ENCODE measurements around the gene HSPB1. TPM values are rescaled to one million over a fixed set of nuclear protein-coding genes. Genes with fewer than 3 reads are reported as not detected.

HSPB1 gene
- total RNA-seq, 1 donor, result 72.7 TPM

- H2AFZ ChIP-seq (ENCODE audit: low read length), result no peak overlapping the region
- peak overlapping the region; percentile 74 for H3K27ac ChIP-seq (ENCODE audit: low read depth, low read length)
- H3K9me3 ChIP-seq (ENCODE audit: low read depth, low read length), result no peaks in the 10 kb centered on the region
Observed at GRCh38 chr7:76318488-76319353, 16.2 kb downstream of the HSPB1 start.

DNA sequence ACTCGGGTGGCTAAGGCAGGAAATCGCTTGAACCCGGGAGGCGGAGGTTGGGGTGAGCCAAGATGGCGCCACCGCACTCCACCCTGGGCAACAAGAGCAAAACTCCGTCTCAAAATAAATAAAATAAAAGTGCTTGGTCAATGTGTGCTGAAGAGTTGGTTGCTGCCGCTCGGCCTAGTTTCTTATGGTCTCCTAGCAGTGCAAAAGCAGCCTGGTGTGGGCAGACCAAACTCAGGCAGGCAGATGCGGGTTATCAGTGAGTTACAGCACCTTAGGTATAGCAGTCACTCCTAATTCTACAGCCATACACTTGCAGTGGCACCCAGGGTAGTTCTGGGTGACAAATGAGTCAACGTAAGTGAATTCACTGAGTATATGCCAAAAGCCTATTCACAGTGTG lies 22.6 kb downstream of the HSPB1 start:
- peaks cover 29% of the 10 kb centered on the region for H3K4me1 ChIP-seq (ENCODE audit: insufficient read depth, low read length)
- no peak overlapping the region for H2AFZ ChIP-seq (ENCODE audit: low read length)
- H3K36me3 ChIP-seq (ENCODE audit: insufficient read depth, low read length), result peaks cover 60% of the 10 kb centered on the region
- no peaks in the 10 kb centered on the region for H3K9me3 ChIP-seq (ENCODE audit: low read depth, low read length)
- TF ChIP-seq, protein P1, sequence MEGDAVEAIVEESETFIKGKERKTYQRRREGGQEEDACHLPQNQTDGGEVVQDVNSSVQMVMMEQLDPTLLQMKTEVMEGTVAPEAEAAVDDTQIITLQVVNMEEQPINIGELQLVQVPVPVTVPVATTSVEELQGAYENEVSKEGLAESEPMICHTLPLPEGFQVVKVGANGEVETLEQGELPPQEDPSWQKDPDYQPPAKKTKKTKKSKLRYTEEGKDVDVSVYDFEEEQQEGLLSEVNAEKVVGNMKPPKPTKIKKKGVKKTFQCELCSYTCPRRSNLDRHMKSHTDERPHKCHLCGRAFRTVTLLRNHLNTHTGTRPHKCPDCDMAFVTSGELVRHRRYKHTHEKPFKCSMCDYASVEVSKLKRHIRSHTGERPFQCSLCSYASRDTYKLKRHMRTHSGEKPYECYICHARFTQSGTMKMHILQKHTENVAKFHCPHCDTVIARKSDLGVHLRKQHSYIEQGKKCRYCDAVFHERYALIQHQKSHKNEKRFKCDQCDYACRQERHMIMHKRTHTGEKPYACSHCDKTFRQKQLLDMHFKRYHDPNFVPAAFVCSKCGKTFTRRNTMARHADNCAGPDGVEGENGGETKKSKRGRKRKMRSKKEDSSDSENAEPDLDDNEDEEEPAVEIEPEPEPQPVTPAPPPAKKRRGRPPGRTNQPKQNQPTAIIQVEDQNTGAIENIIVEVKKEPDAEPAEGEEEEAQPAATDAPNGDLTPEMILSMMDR (IDR thresholded peaks at IDR 0.05; ENCODE audit: extremely low read depth, low read depth, low read length), result no peak
- H4K20me1 ChIP-seq (ENCODE audit: insufficient read depth, low read length), result peaks cover 65% of the 10 kb centered on the region
- no peak for DNase-seq (ENCODE audit: insufficient read length, low spot score, missing footprints)
- H3K79me2 ChIP-seq (ENCODE audit: insufficient read depth, low read length), result peaks cover 79% of the 10 kb centered on the region
- peak overlapping the region; percentile 18 for H3K27ac ChIP-seq (ENCODE audit: low read depth, low read length)
- H3K27me3 ChIP-seq (ENCODE audit: insufficient read depth, low read length), result no peaks in the 10 kb centered on the region
- no peak overlapping the region for H3K4me3 ChIP-seq (ENCODE audit: insufficient read depth, low read length)
- no peak overlapping the region for H3K4me2 ChIP-seq (ENCODE audit: insufficient read depth, low read length)

More at GRCh38 chr7:76318488-76319353, 16.2 kb downstream of the HSPB1 start:
- Histone ChIP-seq H3K4me3 (ENCODE audit: insufficient read depth, low read length) (peak overlapping the region; percentile 85), H4K20me1 (ENCODE audit: insufficient read depth, low read length) (peaks cover 20% of the 10 kb centered on the region), H3K79me2 (ENCODE audit: insufficient read depth, low read length) (peaks cover 22% of the 10 kb centered on the region), H3K4me1 (ENCODE audit: insufficient read depth, low read length) (peaks cover 33% of the 10 kb centered on the region), H3K27me3 (ENCODE audit: insufficient read depth, low read length) (no peaks in the 10 kb centered on the region), H3K4me2 (ENCODE audit: insufficient read depth, low read length) (peak overlapping the region; percentile 90), H3K36me3 (ENCODE audit: insufficient read depth, low read length) (peaks cover 10% of the 10 kb centered on the region)
- DNase-seq (ENCODE audit: insufficient read length, low spot score, missing footprints), result peak; percentile 93
- TF ChIP-seq, protein P1 (IDR thresholded peaks at IDR 0.05; ENCODE audit: extremely low read depth, low read depth, low read length), result peak; percentile 41

DNA sequence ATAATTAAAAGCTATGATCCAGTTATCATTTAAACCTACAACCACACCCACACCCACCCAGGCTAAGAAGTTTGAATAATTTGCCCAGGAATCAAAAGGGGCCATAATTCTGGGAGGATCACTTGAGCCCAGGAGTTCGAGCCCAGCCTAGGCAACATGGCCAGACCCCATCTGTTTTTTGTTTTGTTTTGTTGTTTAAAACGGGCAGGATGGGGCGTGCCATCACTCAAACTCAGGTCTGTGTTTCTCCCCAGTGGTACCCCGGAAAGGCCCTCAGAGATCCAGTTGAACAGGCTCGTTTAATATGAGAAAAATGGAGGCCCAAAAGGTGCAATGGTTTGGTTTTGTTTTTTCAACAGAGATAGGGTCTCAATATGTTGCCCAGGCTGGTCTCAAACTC lies 23.3 kb downstream of the HSPB1 start:
- Histone ChIP-seq H3K27ac (ENCODE audit: low read depth, low read length) (peak overlapping the region; percentile 82), H3K4me3 (ENCODE audit: insufficient read depth, low read length) (no peak overlapping the region), H4K20me1 (ENCODE audit: insufficient read depth, low read length) (peaks cover 72% of the 10 kb centered on the region), H3K4me2 (ENCODE audit: insufficient read depth, low read length) (no peak overlapping the region), H3K27me3 (ENCODE audit: insufficient read depth, low read length) (no peaks in the 10 kb centered on the region), H3K79me2 (ENCODE audit: insufficient read depth, low read length) (peaks cover 81% of the 10 kb centered on the region), H3K4me1 (ENCODE audit: insufficient read depth, low read length) (peaks cover 29% of the 10 kb centered on the region), H3K9me3 (ENCODE audit: low read depth, low read length) (no peaks in the 10 kb centered on the region), H3K36me3 (ENCODE audit: insufficient read depth, low read length) (peaks cover 67% of the 10 kb centered on the region), H2AFZ (ENCODE audit: low read length) (no peak overlapping the region)
- TF ChIP-seq, protein P1 (IDR thresholded peaks at IDR 0.05; ENCODE audit: extremely low read depth, low read depth, low read length), result no peak
- DNase-seq (ENCODE audit: insufficient read length, low spot score, missing footprints), result no peak

GRCh38 chr7:76326646-76327233 lies 24.3 kb downstream of the HSPB1 start:
- no peak overlapping the region for H2AFZ ChIP-seq (ENCODE audit: low read length)
- TF ChIP-seq, protein P1 (IDR thresholded peaks at IDR 0.05; ENCODE audit: extremely low read depth, low read depth, low read length), result no peak
- no peaks in the 10 kb centered on the region for H3K9me3 ChIP-seq (ENCODE audit: low read depth, low read length)
- peaks cover 88% of the 10 kb centered on the region for H3K79me2 ChIP-seq (ENCODE audit: insufficient read depth, low read length)
- H3K36me3 ChIP-seq (ENCODE audit: insufficient read depth, low read length), result peaks cover 75% of the 10 kb centered on the region
- DNase-seq (ENCODE audit: insufficient read length, low spot score, missing footprints), result peak; percentile 72
- H3K4me2 ChIP-seq (ENCODE audit: insufficient read depth, low read length), result no peak overlapping the region
- H3K4me1 ChIP-seq (ENCODE audit: insufficient read depth, low read length), result peaks cover 29% of the 10 kb centered on the region
- peaks cover 81% of the 10 kb centered on the region for H4K20me1 ChIP-seq (ENCODE audit: insufficient read depth, low read length)
- peak overlapping the region; percentile 82 for H3K27ac ChIP-seq (ENCODE audit: low read depth, low read length)
- H3K4me3 ChIP-seq (ENCODE audit: insufficient read depth, low read length), result no peak overlapping the region
- H3K27me3 ChIP-seq (ENCODE audit: insufficient read depth, low read length), result no peaks in the 10 kb centered on the region

Measured in osteoblast (primary cell).